ENCODE data around the gene MED13. TPM values are rescaled to one million over a fixed set of nuclear protein-coding genes. Genes with fewer than 3 reads are reported as not detected.

Gene MED13
- total and polyA plus RNA-seq, 9 of the 15 experiments (the other 6 are each of a cell fraction or from before 2014, with no cell fraction given) = 5.4 to 48.4 (median 28.2) TPM

GRCh38 chr17:62064029-62064790 lies 868 bp downstream of the MED13 start (continued):
- TF ChIP-seq MEF2D (tag; conservative IDR thresholded peaks at IDR 0.05; ENCODE audit: low read depth) (no peak), ZNF175 (CRISPR knock-in tag; IDR thresholded peaks at IDR 0.05; ENCODE audit: low read depth) (no peak), MAFK (IDR thresholded peaks at IDR 0.05; ENCODE audit: low read length) (peak; percentile 32; the same call in 1 of the 2 replicates), SOX6 (IDR thresholded peaks at IDR 0.05) (no peak), RFX5 (IDR thresholded peaks at IDR 0.05; ENCODE audit: low read depth, low read length) (no peak), BCOR (IDR thresholded peaks at IDR 0.05) (no peak), E2F3 (CRISPR knock-in tag; IDR thresholded peaks at IDR 0.05) (no peak), MXI1 (IDR thresholded peaks at IDR 0.05; ENCODE audit: low read depth, low read length) (no peak), ZNF518B (CRISPR knock-in tag; IDR thresholded peaks at IDR 0.05) (no peak), GABPA (tag; conservative IDR thresholded peaks at IDR 0.05; ENCODE audit: low read depth) (no peak), RHOXF2B (CRISPR knock-in tag; conservative IDR thresholded peaks at IDR 0.05) (no peak), RBM34 (IDR thresholded peaks at IDR 0.05; ENCODE audit: borderline replicate concordance, insufficient read depth, low read length) (no peak), SRF (CRISPR knock-in tag; IDR thresholded peaks at IDR 0.05) (no peak), ZNF274 (IDR thresholded peaks at IDR 0.05; ENCODE audit: borderline replicate concordance, low read depth, low read length) (no peak), BHLHE40 (IDR thresholded peaks at IDR 0.05; ENCODE audit: low read length) (no peak), NEUROD1 (IDR thresholded peaks at IDR 0.05; ENCODE audit: borderline replicate concordance, low read depth, low read length, partially characterized antibody) (no peak), SRSF1 (IDR thresholded peaks at IDR 0.05; ENCODE audit: low read depth, low read length) (no peak), FOXA1 (IDR thresholded peaks at IDR 0.05; ENCODE audit: borderline replicate concordance) (no peak), PCBP2 (IDR thresholded peaks at IDR 0.05; ENCODE audit: low read depth, low read length, poor library complexity, severe bottlenecking) (no peak), MAFF (IDR thresholded peaks at IDR 0.05; ENCODE audit: low read length) (peak; percentile 60; the same call in 1 of the 2 replicates)
- TF ChIP-seq, protein P1, sequence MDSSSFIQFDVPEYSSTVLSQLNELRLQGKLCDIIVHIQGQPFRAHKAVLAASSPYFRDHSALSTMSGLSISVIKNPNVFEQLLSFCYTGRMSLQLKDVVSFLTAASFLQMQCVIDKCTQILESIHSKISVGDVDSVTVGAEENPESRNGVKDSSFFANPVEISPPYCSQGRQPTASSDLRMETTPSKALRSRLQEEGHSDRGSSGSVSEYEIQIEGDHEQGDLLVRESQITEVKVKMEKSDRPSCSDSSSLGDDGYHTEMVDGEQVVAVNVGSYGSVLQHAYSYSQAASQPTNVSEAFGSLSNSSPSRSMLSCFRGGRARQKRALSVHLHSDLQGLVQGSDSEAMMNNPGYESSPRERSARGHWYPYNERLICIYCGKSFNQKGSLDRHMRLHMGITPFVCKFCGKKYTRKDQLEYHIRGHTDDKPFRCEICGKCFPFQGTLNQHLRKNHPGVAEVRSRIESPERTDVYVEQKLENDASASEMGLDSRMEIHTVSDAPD (CRISPR knock-in tag; IDR thresholded peaks at IDR 0.05) = no peak
- TF ChIP-seq, protein P2, sequence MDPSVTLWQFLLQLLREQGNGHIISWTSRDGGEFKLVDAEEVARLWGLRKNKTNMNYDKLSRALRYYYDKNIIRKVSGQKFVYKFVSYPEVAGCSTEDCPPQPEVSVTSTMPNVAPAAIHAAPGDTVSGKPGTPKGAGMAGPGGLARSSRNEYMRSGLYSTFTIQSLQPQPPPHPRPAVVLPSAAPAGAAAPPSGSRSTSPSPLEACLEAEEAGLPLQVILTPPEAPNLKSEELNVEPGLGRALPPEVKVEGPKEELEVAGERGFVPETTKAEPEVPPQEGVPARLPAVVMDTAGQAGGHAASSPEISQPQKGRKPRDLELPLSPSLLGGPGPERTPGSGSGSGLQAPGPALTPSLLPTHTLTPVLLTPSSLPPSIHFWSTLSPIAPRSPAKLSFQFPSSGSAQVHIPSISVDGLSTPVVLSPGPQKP (CRISPR knock-in tag; IDR thresholded peaks at IDR 0.05) = no peak
